HG02588 (cell line): Measurements from ENCODE around the gene CLC.
"Not testable (repeated sequence)": the region's sequence is repeated elsewhere in the genome, so short reads cannot be mapped to it uniquely, and the experiment has no call there.

Experiments
- ATAC-seq: cut with Tn5 transposase; IDR thresholded peaks from one replicate; pipeline ENCODE4 v1.9.1; 2021; ENCODE audit warnings: mild to moderate bottlenecking, moderate library complexity; ENCODE audit not compliant: unreplicated experiment

The CLC gene

GRCh38 chr19:39737891-39738290 is at the start of gene CLC:
CLC (minus strand) TSS chr19:39738029; CDS start chr19:39737952, 77 bp downstream.
- ATAC-seq: no peak

- ATAC-seq: no peak
These were observed 43.1 kb upstream of the CLC start for GRCh38 chr19:39780894-39781293.

- no peak for ATAC-seq
These were observed 40.9 kb upstream of the CLC start, which contains the start of gene LEUTX for GRCh38 chr19:39778763-39779162. LEUTX (plus strand) TSS chr19:39778854; CDS start chr19:39778921, 67 bp downstream.

GRCh38 chr19:39768786-39769185 is 31.0 kb upstream of the CLC start:
- no peak for ATAC-seq

DNA sequence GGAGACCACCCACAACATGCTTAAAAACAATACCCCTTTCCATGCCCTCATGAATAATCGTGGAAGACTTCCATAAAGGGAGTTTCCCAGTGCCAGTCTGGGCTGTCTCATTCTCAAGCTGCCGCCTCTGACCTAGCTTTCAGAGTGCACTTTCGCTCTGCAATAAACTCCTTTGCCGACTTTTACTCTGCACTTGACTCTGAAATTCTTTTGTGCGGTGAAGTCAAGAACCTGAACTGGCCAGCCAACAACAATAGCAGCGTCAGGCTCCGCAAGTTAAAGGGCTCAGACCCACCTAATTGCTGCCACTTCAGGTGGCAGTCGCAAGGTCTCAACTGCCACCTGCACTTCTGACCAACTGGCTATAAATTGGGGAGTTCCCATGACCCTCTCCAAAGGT is 30.5 kb upstream of the CLC start:
- ATAC-seq: no peak

DNA sequence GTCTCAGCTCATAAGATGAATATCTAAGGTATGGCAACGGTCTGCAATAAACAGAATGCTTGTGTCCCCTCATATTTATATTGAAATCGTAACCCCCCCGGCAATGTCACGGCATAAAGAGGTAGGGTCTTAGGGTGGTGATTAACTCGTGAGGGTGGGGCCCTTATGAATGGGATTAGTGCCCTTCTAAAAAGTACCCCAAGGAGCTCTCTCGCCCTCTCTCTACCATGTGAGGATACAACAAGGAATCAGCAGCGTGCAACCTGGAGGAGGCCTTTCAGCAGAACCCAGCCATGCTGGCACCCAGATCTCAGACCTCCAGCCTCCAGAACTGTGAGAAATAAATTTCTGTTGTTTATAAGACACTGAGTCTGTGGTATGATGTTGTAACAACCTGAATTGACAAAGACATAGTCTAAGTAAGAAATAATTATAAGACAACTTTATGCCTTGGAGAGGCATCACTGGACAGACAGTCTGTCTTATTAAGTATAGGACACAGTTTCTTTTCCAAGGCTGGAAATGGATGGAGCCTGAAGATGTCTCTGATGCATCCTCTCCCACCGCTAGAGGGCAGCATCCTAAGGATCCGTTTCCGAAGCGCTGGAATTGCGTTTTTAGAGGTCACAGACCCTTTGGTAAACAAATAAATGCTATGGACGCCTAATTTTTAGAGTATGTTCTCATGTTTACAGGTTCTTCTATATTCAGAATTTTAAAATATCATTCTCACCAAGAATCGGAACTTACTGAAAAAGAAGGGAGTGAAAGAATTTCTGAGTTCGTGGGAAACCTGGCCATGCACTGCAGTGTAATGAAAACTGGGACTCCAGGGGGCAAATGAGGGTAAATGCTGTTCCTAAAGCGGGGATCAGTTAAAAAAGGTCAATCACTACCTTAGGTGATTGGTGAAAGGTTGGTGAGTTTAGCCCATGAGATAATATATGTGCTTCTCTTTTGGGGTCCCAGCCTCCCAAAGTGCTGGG is 27.6 kb upstream of the CLC start:
- no peak for ATAC-seq

DNA sequence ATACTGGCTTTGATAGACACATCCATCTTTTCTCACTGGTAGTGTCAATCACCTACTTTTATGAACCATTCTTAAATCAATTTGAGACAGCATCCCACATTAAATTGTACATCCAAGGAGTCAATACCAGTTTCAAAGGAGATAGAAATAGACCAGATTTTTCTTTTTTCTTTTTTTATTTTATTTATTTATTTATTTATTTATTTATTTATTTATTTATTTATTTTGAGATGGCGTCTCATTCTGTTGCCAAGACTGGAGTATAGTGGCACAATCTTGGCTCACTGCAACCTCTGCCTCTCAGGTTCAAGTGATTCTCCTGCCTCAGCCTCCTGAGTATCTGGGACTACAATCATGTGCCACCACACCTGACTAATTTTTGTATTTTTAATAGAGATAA is 24.0 kb upstream of the CLC start:
- ATAC-seq: not testable (repeated sequence)

DNA sequence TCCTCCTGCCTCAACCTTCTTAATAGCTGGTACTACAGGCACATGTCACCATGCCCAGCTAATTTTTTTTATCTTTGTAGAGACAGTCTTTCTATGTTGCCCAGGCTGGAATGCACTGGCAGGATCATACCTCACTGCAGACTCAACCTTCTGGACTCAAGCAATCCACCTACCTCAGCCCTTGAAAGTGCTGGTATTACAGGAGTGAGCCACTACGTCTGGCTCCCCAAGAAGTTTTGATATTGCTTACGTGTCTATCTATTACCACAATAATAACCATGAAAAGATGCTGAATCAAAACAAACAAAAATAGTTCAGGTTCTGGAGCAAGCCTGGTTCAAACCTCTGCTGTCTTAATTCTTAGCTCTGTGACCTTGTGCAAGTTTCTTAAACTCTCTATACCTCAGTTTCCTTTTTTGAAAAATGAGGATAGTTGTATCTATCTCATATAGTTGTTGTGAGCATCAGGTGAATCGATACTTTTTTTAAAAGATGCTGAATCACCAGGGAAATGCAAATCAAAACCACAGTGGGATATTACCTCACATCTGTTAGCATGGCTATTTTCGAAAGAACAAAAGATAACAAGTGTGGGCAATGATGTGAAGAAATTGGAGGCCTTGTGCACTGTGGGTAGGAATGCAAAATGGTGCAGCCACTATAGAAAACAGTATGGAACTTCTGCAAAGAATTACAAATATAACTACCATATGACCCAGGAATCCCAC is 21.8 kb upstream of the CLC start:
- ATAC-seq: no peak

DNA sequence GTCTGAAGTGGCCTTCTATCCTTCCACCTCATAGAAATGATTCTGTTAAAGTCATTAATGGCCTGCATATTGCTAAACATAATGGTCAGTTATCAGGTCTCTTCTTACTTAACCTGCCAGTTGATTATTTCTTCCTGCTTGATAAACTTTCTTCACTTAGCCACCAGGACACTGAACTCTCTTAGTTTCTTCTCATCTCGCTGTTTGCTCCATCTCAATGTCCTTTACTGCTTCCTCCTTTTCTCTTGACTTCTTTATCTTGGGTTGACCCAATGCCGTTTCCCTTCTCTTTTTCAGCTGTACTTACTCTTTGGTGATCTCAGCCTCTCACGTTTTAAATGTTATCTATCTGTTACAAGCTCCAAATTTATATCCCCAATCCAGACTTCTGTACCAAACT is 17.1 kb upstream of the CLC start:
- ATAC-seq: no peak

GRCh38 chr19:39754544-39754943 is 16.7 kb upstream of the CLC start:
- no peak for ATAC-seq

GRCh38 chr19:39752795-39753194 is 15.0 kb upstream of the CLC start:
- no peak for ATAC-seq

- no peak for ATAC-seq
These were observed 14.6 kb upstream of the CLC start for GRCh38 chr19:39752390-39752789.

DNA sequence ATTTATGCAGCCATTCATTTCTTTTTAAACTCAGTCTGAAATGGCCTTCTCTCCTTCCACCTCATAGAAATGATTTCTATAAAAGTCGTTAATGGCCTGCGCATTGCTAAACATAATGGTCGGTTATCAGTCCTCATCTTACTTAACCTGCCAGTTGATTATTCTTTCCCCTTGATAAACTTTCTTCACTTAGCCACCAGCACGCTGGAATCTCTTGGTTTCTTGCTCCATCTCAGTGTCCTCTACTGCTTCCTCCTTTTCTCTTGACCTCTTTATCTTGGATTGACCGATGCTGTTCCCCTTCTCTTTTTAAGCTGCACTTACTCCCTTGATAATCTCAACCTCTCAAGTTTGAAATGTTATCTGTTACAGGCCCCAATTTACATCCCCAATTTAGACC is 12.2 kb upstream of the CLC start:
- no peak for ATAC-seq

- ATAC-seq: no peak
These were observed 9.2 kb upstream of the CLC start for GRCh38 chr19:39746836-39747529.

DNA sequence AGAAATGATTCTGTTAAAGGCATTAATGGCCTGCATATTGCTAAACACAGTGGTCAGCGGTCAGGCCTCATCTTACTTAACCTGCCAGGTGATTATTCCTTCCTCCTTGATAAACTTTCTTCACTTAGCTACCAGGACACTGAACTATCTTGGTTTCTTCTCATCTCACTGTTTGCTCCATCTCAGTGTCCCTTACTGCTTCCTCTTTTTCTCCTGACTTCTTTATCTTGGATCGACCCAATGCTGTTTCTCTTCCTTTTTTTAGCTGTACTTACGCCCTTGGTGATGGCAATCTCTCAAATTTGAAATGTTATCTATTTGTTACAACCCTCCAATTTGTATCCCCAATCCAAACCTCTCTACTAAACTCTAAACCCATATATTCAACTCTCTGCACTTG is 7.8 kb upstream of the CLC start:
- ATAC-seq: no peak

DNA sequence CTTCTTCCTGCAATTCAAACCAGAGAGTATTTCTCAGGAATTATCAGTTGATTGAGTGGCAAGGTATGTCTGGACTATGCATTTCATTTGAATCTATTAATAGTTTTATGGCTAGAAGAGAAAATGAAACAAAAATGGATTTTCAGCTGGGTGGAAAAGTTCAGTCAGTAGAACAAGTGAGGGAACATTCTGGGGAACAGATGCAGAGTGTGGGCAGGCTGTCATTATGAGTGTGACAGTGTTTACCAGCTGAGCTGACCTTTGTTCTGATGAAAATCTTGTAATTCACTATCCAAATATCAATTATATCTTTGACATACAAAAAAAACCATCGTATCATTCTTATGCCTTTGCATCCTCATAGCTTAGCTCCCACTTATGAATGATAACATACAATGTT is 2.6 kb upstream of the CLC start:
- no peak for ATAC-seq

GRCh38 chr19:39738814-39739213 is 985 bp upstream of the CLC start:
- no peak for ATAC-seq

GRCh38 chr19:39737351-39737750 is 478 bp downstream of the CLC start:
- no peak for ATAC-seq

GRCh38 chr19:39736088-39736487 is 1.7 kb downstream of the CLC start:
- ATAC-seq: no peak

GRCh38 chr19:39735688-39736087 is 2.1 kb downstream of the CLC start:
- ATAC-seq: no peak

DNA sequence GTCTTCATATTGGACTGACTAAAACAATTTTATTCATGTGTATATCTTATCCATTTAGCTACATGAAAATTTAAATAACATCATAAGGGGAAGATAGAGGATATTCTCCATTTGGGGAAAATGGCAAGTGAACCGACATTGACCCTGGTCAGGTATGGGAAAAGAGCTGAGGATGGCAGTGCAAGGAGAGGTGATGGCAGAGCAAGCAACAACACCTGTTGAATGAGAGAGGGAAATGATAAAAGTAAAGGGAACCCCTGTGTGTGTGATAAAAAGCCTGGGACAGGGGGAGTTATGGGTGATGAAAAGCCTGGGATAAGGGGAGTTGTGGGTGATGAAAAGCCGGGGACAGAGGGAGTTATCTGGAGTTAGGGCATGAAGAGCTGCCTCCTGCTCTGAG is 4.0 kb downstream of the CLC start:
- no peak for ATAC-seq
